HG02610 (cell line): ENCODE results near the gene ITGA8.
"Not testable (repeated sequence)": the region's sequence is repeated elsewhere in the genome, so short reads cannot be mapped to it uniquely, and the experiment has no call there.

ENCODE experiments used
- ATAC-seq: cut with Tn5 transposase; IDR thresholded peaks from one replicate; pipeline ENCODE4 v1.9.1; 2021; ENCODE audit warnings: mild to moderate bottlenecking, moderate library complexity; ENCODE audit not compliant: unreplicated experiment

ITGA8 gene

GRCh38 chr10:15516256-15517085, 203.3 kb downstream of the ITGA8 start:
- ATAC-seq = no peak

- ATAC-seq = no peak
These were observed 204.5 kb downstream of the ITGA8 start for GRCh38 chr10:15515202-15515601.

GRCh38 chr10:15510963-15511362, 208.8 kb downstream of the ITGA8 start:
- ATAC-seq = no peak

GRCh38 chr10:15505329-15505728, 214.4 kb downstream of the ITGA8 start:
- no peak for ATAC-seq

- no peak for ATAC-seq
These were observed 215.5 kb downstream of the ITGA8 start for GRCh38 chr10:15504101-15504840.

GRCh38 chr10:15494850-15495506, 224.7 kb downstream of the ITGA8 start:
- no peak for ATAC-seq

- ATAC-seq = no peak
These were observed 227.7 kb downstream of the ITGA8 start for GRCh38 chr10:15491856-15492642.

GRCh38 chr10:15489431-15489830, 230.3 kb downstream of the ITGA8 start:
- no peak for ATAC-seq

- no peak for ATAC-seq
These were observed 232.3 kb downstream of the ITGA8 start for GRCh38 chr10:15487376-15487775.

- no peak for ATAC-seq
These were observed 233.3 kb downstream of the ITGA8 start for GRCh38 chr10:15486404-15486803.

- no peak for ATAC-seq
These were observed 233.9 kb downstream of the ITGA8 start for GRCh38 chr10:15485684-15486316.

GRCh38 chr10:15485027-15485426, 234.7 kb downstream of the ITGA8 start:
- no peak for ATAC-seq

- ATAC-seq = no peak
These were observed 235.6 kb downstream of the ITGA8 start for GRCh38 chr10:15484128-15484527.

GRCh38 chr10:15483215-15484075, 236.3 kb downstream of the ITGA8 start:
- no peak for ATAC-seq

GRCh38 chr10:15482156-15482555, 237.6 kb downstream of the ITGA8 start:
- no peak for ATAC-seq

- no peak for ATAC-seq
These were observed 240.8 kb downstream of the ITGA8 start for GRCh38 chr10:15478950-15479349.

GRCh38 chr10:15478429-15478828, 241.3 kb downstream of the ITGA8 start:
- no peak for ATAC-seq

- no peak for ATAC-seq
These were observed 243.4 kb downstream of the ITGA8 start for GRCh38 chr10:15476337-15476736.

GRCh38 chr10:15475439-15475838, 244.3 kb downstream of the ITGA8 start:
- not testable (repeated sequence) for ATAC-seq
